H1 (cell line): ENCODE measurements around the gene CD163. TPM values are rescaled to one million over a fixed set of nuclear protein-coding genes. Genes with fewer than 3 reads are reported as not detected.
A peak's percentile ranks its signal among the peaks of the same experiment; 100 is the strongest.

Experiments
- ATF2 ChIP-seq: IDR thresholded peaks from 2 replicates; pipeline ENCODE4 v1.6.1; 2012; ENCODE audit warnings: low read length, inconsistent platforms
- CHD2 ChIP-seq: IDR thresholded peaks from 2 replicates; pipeline ENCODE4 v1.6.1; 2012; ENCODE audit warnings: low read length, improper control_type of control experiment
- CTCF ChIP-seq, 3 experiments: IDR thresholded peaks; 1 replicate in 2 of 3; 2 replicates in 1 of 3; pipeline versions ENCODE4 v1.5.1 to v1.6.1; 2011; ENCODE audit warnings: low read length in 3 of 3, mild to moderate bottlenecking in 3 of 3, inconsistent platforms in 2 of 3, low read depth in 1 of 3, moderate library complexity in 1 of 3; ENCODE audit not compliant: insufficient read depth in 1 of 3; ENCODE audit errors: control extremely low read depth in 1 of 3
- GTF2F1 ChIP-seq: IDR thresholded peaks from 2 replicates; pipeline ENCODE4 v1.6.1; 2012; ENCODE audit warnings: low read depth, low read length, improper control_type of control experiment, borderline replicate concordance
- RNF2 ChIP-seq: fragments of 200-900, 300-1000 bp; sonication (generic); IDR thresholded peaks from 2 replicates; pipeline ENCODE4 v1.7.1; 2016; ENCODE audit warnings: borderline replicate concordance, low read depth, mild to moderate bottlenecking, antibody characterized with exemption, low read length; ENCODE audit not compliant: poor library complexity, severe bottlenecking; ENCODE audit errors: missing control alignments
- RXRA ChIP-seq: IDR thresholded peaks from 2 replicates; pipeline ENCODE4 v1.6.1; 2011; ENCODE audit warnings: low read depth, mild to moderate bottlenecking, low read length, moderate library complexity; ENCODE audit not compliant: insufficient read depth
- SP2 ChIP-seq: IDR thresholded peaks from 2 replicates; pipeline ENCODE4 v1.6.1; 2012; ENCODE audit warnings: mild to moderate bottlenecking, low read length, inconsistent platforms
- polyA plus RNA-seq, 7 experiments: library from polyadenylated mRNA; depleted of rRNA in 3 of 7; stranded (reverse) in 5 of 7; unstranded in 2 of 7; fragments of >200 nt in 5 of 7; fragments of 200-250 nt in 2 of 7; gene quantifications; 1 replicate in 5 of 7; 2 replicates in 1 of 7; 4 replicates in 1 of 7; pipeline versions ENCODE4 v1.2.1 to v1.2.3, GENCODE V29; 2011 to 2013; ENCODE audit warnings: missing spikeins in 2 of 7, mixed read lengths in 2 of 7
- total RNA-seq: library from RNA; stranded (reverse); fragmentation: NEBNext Ultra II Directional; extraction: Animal tissue kit (Norgen Biotek cat#: 25700); gene quantifications from 2 replicates; pipeline ENCODE4 v1.2.1, GENCODE V29; 2021

Gene CD163
- total and polyA plus RNA-seq, 2 of the 8 experiments (the other 6 are each of a cell fraction or from before 2014, with no cell fraction given), result 0.02 TPM; not detected in 1

- TF ChIP-seq RNF2 (no peak), RXRA (no peak), ATF2 (no peak), CTCF (IDR thresholded peaks at IDR 0.05; ENCODE audit: control extremely low read depth in 1 of 3, insufficient read depth in 1 of 3, low read depth in 1 of 3, low read length in 3 of 3) (peak; percentile 19 to 91 (median 87)), GTF2F1 (no peak), SP2 (no peak), CHD2 (no peak)
Observed at GRCh38 chr12:7460375-7461259, 43.0 kb downstream of the CD163 start (continued).
